MG63 (cell line): ENCODE results near the gene KMT2B. TPM values are rescaled to one million over a fixed set of nuclear protein-coding genes. Genes with fewer than 3 reads are reported as not detected.
"Not testable (repeated sequence)": the region's sequence is repeated elsewhere in the genome, so short reads cannot be mapped to it uniquely, and the experiment has no call there.

Experiments used
- DNase-seq: peaks from one replicate; pipeline ENCODE4 v3.0.0-alpha.2; 2020
- H3K27me3 ChIP-seq: fragments of 250-450 bp; sonication (Bioruptor Pico); 2 replicates; pipeline ENCODE4 v1.5.1; 2020; ENCODE audit warnings: mild to moderate bottlenecking, moderate library complexity
- H3K36me3 ChIP-seq: fragments of 250-450 bp; sonication (Bioruptor Pico); 2 replicates; pipeline ENCODE4 v1.5.1; 2020; ENCODE audit warnings: mild to moderate bottlenecking, moderate library complexity
- H3K4me3 ChIP-seq: fragments of 250-450 bp; sonication (Bioruptor Pico); 2 replicates; pipeline ENCODE4 v1.5.1; 2020; ENCODE audit warnings: mild to moderate bottlenecking, moderate library complexity
- H3K9me3 ChIP-seq: fragments of 250-450 bp; sonication (Bioruptor Pico); 2 replicates; pipeline ENCODE4 v1.5.1; 2020; ENCODE audit warnings: mild to moderate bottlenecking, moderate library complexity
- total RNA-seq: library from RNA; depleted of rRNA; stranded (reverse); fragments of >200 nt; shearing (Covaris generic); gene quantifications from 2 replicates; pipeline ENCODE4 v1.2.3, GENCODE V29; 2014; ENCODE audit warnings: low replicate concordance; rRNA removed

KMT2B gene, protein sequence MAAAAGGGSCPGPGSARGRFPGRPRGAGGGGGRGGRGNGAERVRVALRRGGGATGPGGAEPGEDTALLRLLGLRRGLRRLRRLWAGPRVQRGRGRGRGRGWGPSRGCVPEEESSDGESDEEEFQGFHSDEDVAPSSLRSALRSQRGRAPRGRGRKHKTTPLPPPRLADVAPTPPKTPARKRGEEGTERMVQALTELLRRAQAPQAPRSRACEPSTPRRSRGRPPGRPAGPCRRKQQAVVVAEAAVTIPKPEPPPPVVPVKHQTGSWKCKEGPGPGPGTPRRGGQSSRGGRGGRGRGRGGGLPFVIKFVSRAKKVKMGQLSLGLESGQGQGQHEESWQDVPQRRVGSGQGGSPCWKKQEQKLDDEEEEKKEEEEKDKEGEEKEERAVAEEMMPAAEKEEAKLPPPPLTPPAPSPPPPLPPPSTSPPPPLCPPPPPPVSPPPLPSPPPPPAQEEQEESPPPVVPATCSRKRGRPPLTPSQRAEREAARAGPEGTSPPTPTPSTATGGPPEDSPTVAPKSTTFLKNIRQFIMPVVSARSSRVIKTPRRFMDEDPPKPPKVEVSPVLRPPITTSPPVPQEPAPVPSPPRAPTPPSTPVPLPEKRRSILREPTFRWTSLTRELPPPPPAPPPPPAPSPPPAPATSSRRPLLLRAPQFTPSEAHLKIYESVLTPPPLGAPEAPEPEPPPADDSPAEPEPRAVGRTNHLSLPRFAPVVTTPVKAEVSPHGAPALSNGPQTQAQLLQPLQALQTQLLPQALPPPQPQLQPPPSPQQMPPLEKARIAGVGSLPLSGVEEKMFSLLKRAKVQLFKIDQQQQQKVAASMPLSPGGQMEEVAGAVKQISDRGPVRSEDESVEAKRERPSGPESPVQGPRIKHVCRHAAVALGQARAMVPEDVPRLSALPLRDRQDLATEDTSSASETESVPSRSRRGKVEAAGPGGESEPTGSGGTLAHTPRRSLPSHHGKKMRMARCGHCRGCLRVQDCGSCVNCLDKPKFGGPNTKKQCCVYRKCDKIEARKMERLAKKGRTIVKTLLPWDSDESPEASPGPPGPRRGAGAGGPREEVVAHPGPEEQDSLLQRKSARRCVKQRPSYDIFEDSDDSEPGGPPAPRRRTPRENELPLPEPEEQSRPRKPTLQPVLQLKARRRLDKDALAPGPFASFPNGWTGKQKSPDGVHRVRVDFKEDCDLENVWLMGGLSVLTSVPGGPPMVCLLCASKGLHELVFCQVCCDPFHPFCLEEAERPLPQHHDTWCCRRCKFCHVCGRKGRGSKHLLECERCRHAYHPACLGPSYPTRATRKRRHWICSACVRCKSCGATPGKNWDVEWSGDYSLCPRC (N-terminal part only)
- 2.3 and 6.0 TPM in 2 replicates for total RNA-seq

DNA sequence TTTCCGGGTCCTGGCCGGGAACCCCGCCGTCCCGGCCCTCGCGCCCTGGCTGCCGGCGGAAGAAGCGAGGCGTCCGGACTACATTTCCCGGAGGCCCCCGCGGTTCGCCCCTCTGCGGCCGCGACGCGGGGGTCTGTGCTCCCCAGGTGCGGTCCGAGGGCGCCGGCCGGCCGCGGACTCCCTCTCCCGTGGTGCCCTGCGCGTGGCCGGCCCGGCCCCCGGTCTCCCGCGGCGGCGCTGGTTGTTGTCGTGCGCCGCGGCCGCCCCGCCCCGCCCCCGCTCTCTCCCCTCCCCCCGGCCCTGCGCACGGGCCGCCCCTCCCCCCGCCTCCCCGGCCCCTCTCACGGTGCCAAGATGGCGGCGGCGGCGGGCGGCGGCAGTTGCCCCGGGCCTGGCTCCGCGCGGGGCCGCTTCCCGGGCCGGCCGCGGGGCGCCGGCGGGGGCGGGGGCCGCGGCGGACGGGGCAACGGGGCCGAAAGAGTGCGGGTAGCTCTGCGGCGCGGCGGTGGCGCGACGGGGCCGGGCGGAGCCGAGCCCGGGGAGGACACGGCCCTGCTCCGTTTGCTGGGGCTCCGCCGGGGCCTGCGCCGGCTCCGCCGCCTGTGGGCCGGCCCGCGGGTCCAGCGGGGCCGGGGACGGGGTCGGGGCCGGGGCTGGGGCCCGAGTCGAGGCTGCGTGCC lies at the start of gene KMT2B:
Gene KMT2B (plus strand): TSS at position 339 of the 680 bp plus-strand sequence. CDS start 16 bp downstream, at position 355.
- no peaks in the 10 kb centered on the region for H3K9me3 ChIP-seq

DNA sequence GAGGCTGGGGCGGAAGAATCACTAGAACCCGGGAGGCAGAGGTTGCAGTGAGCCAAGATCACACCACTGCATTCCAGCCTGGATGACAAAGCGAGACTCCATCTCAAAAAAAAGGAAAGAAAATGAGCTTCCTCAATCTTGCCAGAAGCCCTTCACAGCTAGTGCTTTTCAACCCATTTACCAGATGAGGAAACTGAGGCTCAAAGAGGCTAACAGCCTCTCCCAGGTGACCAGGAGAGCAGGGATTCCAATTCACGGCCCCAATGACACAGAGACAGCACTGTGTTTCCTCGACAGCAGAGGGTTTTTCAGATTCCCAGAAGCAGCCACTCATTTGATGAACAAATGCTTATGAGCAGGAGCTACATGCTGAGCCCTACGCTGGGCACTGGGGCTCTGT lies 48.2 kb upstream of the KMT2B start:
- no peaks in the 10 kb centered on the region; the same call in 1 of the 2 replicates for H3K36me3 ChIP-seq
- no peak overlapping the region for H3K4me3 ChIP-seq
- H3K9me3 ChIP-seq, result no peaks in the 10 kb centered on the region
- no peak for DNase-seq
- H3K27me3 ChIP-seq, result peaks cover 39% of the 10 kb centered on the region

More for the DNA sequence above, at the start of gene KMT2B:
- H3K36me3 ChIP-seq, result peaks cover 39% of the 10 kb centered on the region
- DNase-seq, result peak; percentile 98
- H3K27me3 ChIP-seq, result no peaks in the 10 kb centered on the region
- peak within 1 kb of the TSS; percentile 89 for H3K4me3 ChIP-seq

DNA sequence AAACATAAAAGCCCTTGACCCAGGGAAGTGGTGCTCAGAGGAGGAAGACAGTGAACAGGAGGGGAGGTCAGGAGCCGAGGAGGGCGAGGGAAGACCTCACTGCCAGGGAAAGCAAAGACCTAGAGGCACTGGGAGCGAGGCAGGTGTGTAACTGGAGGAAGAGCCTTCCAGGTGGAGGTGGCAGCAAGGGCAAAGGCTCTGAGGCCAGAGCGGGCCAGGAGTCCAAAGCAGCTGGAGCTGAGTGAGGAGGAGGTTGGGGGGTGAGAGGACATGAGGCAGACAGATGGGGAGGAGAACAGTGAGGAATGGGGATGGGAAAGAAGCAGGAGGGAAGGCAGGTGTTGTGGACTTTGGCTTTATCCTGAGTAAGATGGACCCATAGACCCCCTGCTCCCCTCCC lies 47.8 kb upstream of the KMT2B start:
- DNase-seq, result no peak
- Histone ChIP-seq H3K36me3 (no peaks in the 10 kb centered on the region; the same call in 1 of the 2 replicates), H3K4me3 (no peak overlapping the region), H3K9me3 (no peaks in the 10 kb centered on the region), H3K27me3 (peaks cover 39% of the 10 kb centered on the region)

DNA sequence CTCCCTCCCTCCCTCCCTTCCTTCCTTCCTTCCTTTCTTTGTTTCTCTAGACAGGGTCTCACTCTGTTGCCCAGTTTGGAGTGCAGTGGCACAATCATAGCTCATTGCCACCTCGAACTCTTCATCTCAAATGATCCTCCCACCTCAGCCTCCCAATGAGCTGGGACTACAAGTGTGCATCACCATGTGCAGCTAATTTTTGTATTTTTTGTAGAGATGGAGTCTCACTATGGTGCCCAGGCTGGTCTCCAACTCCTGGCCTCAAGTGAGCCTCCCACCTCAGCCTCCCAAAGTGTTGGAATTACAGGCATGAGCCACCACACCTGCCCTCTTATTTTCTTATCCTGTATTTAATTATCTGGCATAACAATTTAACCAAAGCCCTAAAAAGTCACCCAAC lies 47.1 kb upstream of the KMT2B start:
- Histone ChIP-seq H3K4me3 (no peak overlapping the region), H3K27me3 (peaks cover 39% of the 10 kb centered on the region), H3K36me3 (no peaks in the 10 kb centered on the region; the same call in 1 of the 2 replicates), H3K9me3 (no peaks in the 10 kb centered on the region)
- no peak for DNase-seq

DNA sequence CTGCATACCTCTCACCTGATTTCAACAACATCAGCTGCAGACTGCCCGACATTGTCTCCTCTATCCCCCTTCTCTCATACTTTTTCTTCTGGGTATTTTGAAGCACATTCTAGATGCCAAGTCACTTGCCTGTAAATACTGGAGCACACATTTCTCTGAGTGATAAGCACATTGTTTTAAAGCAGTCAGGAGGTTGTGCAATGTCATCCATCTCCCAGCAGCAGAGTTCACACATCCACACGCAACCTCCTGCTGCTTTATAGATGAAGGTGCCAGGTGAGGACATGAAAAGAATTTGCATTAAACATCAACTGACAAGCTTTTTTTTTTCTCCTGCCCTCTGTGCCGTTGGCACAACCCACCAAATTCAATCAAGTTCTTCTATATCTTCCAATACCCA lies 46.0 kb upstream of the KMT2B start:
- Histone ChIP-seq H3K36me3 (no peaks in the 10 kb centered on the region), H3K27me3 (peaks cover 39% of the 10 kb centered on the region), H3K4me3 (no peak overlapping the region), H3K9me3 (no peaks in the 10 kb centered on the region)
- no peak for DNase-seq

DNA sequence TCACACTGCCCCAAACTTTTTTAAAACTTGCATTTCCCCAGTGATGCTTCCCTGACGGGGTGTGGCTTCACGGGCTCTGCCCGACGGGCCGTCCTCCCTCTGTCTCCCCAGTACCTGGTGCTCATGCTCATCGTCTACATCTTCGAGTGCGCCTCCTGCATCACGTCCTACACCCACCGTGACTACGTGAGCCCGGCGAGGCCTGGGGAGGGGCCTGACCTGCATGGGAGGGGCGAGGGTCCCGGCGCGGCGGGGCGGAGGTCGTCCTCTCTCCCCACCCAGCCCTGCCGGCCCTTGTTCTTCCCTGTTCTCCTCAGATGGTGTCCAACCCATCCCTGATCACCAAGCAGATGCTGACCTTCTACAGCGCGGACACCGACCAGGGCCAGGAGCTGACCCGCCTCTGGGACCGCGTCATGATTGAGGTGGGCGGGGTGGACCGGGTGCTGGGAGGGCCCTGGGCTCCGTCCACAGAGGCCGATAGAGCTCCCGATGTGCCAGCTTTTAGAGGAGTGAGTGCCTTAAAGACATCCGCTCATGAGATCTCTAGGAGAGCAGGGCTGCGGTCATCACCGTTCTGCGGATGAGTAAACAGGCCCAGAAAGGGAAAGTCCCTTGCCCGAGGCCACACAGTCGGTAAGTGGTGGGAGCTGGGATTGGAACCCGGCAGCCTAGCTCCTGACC lies 44.5 kb upstream of the KMT2B start:
- peak overlapping the region; percentile 16 for H3K4me3 ChIP-seq
- no peaks in the 10 kb centered on the region for H3K9me3 ChIP-seq
- no peaks in the 10 kb centered on the region for H3K36me3 ChIP-seq
- peaks cover 34% of the 10 kb centered on the region for H3K27me3 ChIP-seq
- DNase-seq, result peak; percentile 69

DNA sequence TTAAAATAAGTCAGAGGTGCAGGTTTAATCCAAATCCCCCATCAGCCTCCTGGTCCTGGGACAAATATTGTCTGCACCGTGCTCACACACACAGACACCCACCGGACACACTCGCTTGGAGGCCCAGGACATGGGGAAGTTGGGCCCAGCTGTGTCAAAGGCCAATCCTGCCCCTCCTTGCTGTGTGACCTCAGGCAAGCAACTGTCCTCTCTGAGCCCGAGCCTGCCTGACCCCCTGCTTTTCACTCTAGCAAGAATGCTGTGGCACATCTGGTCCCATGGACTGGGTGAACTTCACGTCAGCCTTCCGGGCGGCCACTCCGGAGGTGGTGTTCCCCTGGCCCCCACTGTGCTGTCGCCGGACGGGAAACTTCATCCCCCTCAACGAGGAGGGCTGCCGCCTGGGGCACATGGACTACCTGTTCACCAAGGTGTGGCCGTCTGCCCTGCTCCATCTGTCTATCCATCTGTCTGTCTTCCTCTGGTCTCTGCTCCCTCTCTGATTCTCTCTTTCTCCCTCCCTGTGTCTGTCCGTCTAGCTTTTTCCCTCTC lies 42.1 kb upstream of the KMT2B start:
- Histone ChIP-seq H3K36me3 (no peaks in the 10 kb centered on the region), H3K9me3 (no peaks in the 10 kb centered on the region), H3K27me3 (peaks cover 17% of the 10 kb centered on the region), H3K4me3 (no peak overlapping the region)
- DNase-seq, result no peak

DNA sequence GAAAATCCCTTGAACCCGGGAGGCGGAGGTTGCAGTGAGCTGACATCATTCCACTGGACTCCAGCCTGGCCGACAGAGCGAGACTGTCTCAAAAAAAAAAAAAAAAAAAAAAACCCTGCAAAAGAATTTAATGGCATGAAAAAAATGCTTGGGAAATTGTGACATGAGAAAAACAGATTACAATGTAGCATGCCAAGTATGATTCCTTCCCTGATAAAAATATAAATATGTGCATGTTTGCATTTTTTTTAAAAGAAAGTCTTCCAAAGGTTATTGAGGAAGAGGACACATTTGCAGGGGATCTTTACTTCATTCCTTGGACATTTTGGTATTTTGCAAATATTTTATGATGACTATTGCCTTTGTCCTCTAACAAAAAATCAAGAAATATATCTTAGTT lies 28.0 kb upstream of the KMT2B start:
- no peak overlapping the region for H3K4me3 ChIP-seq

DNA sequence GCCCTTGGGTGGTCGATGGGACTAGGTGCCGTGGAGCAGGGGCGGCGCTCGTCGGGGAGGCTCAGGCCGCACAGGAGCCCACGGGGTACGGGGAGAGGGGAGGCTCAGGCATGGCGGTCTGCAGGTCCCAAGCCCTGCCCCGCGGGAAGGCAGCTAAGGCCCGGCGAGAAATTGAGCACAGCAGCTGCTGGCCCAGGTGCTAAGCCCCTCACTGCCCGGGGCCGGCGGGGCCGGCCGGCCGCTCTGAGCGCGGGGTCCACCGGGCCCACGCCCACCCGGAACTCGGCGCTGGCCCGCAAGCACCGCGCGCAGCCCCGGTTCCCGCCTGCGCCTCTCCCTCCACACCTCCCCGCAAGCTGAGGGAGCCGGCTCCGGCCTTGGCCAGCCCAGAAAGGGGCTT lies 26.7 kb upstream of the KMT2B start:
- not testable (repeated sequence) for H3K4me3 ChIP-seq, H3K36me3 ChIP-seq, H3K27me3 ChIP-seq, DNase-seq, H3K9me3 ChIP-seq

More for the DNA sequence above, 28.0 kb upstream of the KMT2B start:
- Histone ChIP-seq H3K27me3 (no peaks in the 10 kb centered on the region; the same call in 1 of the 2 replicates), H3K36me3 (no peaks in the 10 kb centered on the region), H3K9me3 (no peaks in the 10 kb centered on the region)
- no peak for DNase-seq

DNA sequence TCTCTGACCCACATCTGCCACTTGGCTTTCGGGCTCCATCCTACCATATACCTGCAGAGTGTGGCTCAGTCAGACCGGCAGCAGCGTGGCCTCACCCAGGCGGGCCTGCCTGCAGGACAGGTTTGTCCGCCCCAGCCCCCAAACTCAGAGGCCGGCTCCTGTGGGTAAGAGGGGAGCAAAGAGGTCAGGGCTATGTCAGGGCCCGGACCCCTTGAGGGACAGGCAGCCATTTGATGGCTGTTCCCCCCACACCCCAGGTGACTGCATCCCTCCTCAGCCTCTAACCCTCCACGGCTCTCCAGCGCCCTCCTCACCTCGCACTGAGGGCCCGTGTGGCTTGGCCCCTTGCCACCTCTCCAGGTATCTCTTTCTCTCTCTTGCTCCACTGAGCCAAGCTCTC lies 25.8 kb upstream of the KMT2B start:
- H3K9me3 ChIP-seq, result no peaks in the 10 kb centered on the region
- H3K4me3 ChIP-seq, result no peak overlapping the region
- H3K27me3 ChIP-seq, result no peaks in the 10 kb centered on the region; the same call in 1 of the 2 replicates
- no peaks in the 10 kb centered on the region for H3K36me3 ChIP-seq
- no peak for DNase-seq

DNA sequence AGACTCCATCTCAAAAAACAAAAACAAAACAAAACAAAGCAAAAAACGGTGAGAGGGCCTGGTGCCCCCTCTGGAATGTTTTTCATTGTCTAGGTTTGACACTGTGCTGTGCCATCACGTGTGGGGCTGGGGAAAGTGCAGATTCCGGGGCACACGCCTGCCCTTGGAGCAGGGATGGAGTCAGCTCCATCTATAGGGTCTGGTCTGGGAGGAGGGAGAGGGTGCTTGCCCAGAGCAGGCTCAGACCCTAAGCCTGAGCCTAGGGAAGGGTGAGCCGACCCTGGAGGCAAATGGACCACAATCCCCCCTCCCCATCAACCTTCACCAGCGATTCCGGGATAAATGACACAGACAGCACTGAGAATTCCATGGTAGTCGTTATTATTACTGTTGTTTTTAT lies 24.4 kb upstream of the KMT2B start:
- H3K36me3 ChIP-seq, result no peaks in the 10 kb centered on the region
- no peak overlapping the region for H3K4me3 ChIP-seq
- H3K9me3 ChIP-seq, result no peaks in the 10 kb centered on the region
- no peaks in the 10 kb centered on the region; the same call in 1 of the 2 replicates for H3K27me3 ChIP-seq
- no peak for DNase-seq

DNA sequence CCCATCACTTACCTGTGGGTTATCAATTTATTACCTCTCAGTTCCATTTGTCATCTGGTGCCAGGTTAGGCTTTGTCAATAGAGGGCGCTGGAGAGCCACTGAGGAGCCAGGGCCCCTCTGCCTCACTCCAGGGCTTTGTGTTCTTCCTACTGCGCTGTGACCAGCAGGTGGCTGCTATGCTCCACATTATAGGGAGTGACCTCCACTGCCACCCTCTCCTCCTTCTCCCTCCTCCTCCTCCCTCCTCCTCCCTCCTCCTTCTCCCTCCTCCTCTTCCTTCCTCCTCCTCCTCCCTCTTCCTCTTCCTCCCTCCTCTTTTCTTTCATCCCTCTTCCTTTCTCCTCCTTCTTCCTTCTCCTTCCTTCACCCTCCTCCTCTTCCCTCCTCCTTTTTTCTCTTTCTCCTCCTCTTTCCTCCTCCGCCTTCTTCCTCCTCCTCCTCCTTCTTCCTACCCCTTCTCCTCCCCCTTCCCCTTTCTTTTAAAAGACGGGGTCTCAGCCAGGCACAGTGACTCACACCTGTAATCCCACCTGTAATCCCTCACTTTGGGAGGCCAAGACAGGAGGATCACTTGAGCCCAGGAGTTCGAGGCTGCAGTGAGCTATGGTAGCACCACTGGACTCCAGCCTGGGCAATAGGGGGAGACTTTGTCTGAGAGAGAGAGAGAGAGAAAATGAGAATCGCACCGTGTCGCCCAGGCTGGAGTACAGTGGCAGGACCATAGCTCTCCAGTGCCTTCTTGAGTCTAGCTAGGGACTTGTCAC lies 23.8 kb upstream of the KMT2B start:
- Histone ChIP-seq H3K36me3 (no peaks in the 10 kb centered on the region), H3K4me3 (no peak overlapping the region), H3K9me3 (no peaks in the 10 kb centered on the region), H3K27me3 (no peaks in the 10 kb centered on the region; the same call in 1 of the 2 replicates)
- DNase-seq, result peak; percentile 84

DNA sequence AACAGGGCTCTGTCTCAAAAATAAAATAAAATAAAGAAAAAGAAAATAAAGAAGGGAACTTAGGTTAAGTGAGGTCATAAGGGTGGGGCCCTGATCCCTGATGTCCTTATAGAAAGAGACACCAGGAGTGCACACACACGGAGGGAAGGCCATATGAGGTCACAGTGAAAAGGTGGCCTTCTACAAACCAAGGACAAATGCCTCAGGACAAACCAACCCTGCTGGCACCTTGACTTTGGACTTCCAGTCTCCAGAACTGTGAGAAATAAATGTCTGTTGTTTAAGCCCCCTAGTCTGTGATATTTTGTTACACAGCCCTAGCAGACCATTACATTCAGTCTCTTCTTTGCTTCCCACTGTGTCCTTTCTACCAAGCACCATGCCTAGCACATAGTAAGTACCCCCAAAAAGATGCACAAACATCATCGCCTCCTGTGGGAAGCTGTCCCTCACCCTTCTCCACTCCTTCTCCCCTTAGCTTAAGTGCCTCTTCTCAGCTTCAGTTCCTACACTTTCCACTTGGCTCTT lies 21.8 kb upstream of the KMT2B start:
- H3K27me3 ChIP-seq, result no peaks in the 10 kb centered on the region
- no peaks in the 10 kb centered on the region for H3K9me3 ChIP-seq
- DNase-seq, result no peak
- no peaks in the 10 kb centered on the region for H3K36me3 ChIP-seq
- no peak overlapping the region for H3K4me3 ChIP-seq

DNA sequence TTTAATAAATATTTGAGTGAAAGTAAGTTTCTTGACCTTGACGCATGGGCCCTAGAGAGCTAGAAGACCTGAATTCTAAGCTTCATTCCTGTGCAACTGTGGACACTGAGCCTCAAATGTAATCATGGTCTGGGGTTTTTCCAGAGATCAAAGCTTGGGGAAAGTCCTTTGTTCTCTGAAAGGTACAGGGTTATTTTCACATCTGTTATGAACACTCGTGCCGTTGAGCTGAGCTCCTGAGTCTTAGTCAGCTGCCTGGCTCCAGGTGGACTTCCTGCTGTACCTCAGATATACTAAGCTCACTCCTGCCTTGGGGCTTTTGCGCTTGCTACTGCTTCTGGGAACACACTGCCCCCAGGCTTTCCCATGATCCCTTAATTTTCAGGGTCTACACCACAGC lies 21.0 kb upstream of the KMT2B start:
- H3K4me3 ChIP-seq, result no peak overlapping the region
- H3K27me3 ChIP-seq, result no peaks in the 10 kb centered on the region
- no peaks in the 10 kb centered on the region for H3K9me3 ChIP-seq
- H3K36me3 ChIP-seq, result no peaks in the 10 kb centered on the region
- DNase-seq, result no peak
